Tibial artery (tissue), 4 donors: ENCODE results near the gene MCCD1.

ENCODE experiments used
- DNase-seq, 2 donors: peaks; one replicate each; pipeline ENCODE4 v3.0.0-alpha.2; 2019
- H3K27ac ChIP-seq, 2 donors: fragments of 200-600 bp; sonication (generic) in 1 of 2; 1 replicate in 1 of 2; 2 replicates in 1 of 2; pipeline ENCODE4 v1.5.1; 2018 to 2019; ENCODE audit warnings: mild to moderate bottlenecking in 1 of 2
- H3K27me3 ChIP-seq, 2 donors: fragments of 200-600 bp; sonication (generic) in 1 of 2; one replicate each; pipeline versions ENCODE4 v1.5.1 to v1.6.0; 2016 to 2019
- H3K36me3 ChIP-seq, 3 donors: fragments of 200-600 bp; sonication (generic) in 2 of 3; one replicate each; pipeline ENCODE4 v1.5.1; 2016 to 2019; ENCODE audit warnings: mild to moderate bottlenecking in 2 of 3
- H3K4me1 ChIP-seq, 4 donors: fragments of 200-600 bp; sonication (generic) in 2 of 4; 1 replicate in 3 of 4; 2 replicates in 1 of 4; pipeline ENCODE4 v1.5.1; 2016 to 2019
- H3K4me3 ChIP-seq, 2 donors: fragments of 200-600 bp; sonication (generic) in 1 of 2; 1 replicate in 1 of 2; 2 replicates in 1 of 2; pipeline ENCODE4 v1.5.1; 2018 to 2019; ENCODE audit warnings: mild to moderate bottlenecking in 2 of 2
- H3K9me3 ChIP-seq, 3 donors: fragments of 200-600 bp; sonication (generic) in 1 of 3; one replicate each; pipeline ENCODE4 v1.5.1; 2016 to 2019
- intact Hi-C: fragments of 100-400 bp; cut with DNase I; formaldehyde crosslinking; loops from one replicate; pipeline ENCODE4 v1.15.0; 2023; ENCODE audit warnings: low total_unique reads
- TF ChIP-seq, protein P1 (sequence below), 2 experiments: fragments of 200-600 bp in 1 of 2; fragments of 450-650 bp in 1 of 2; IDR thresholded peaks; one replicate each; pipeline ENCODE4 v1.5.1; 2017 to 2019; ENCODE audit warnings: antibody characterized with exemption in 2 of 2, mild to moderate bottlenecking in 1 of 2, moderate library complexity in 1 of 2

The MCCD1 gene

DNA sequence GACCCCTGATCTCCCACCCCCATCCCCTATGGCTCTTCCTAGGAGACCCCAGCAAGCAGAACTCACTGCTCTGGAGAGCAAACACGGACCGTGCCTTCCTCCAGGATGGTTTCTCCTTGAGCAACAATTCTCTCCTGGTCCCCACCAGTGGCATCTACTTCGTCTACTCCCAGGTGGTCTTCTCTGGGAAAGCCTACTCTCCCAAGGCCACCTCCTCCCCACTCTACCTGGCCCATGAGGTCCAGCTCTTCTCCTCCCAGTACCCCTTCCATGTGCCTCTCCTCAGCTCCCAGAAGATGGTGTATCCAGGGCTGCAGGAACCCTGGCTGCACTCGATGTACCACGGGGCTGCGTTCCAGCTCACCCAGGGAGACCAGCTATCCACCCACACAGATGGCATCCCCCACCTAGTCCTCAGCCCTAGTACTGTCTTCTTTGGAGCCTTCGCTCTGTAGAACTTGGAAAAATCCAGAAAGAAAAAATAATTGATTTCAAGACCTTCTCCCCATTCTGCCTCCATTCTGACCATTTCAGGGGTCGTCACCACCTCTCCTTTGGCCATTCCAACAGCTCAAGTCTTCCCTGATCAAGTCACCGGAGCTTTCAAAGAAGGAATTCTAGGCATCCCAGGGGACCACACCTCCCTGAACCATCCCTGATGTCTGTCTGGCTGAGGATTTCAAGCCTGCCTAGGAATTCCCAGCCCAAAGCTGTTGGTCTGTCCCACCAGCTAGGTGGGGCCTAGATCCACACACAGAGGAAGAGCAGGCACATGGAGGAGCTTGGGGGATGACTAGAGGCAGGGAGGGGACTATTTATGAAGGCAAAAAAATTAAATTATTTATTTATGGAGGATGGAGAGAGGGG lies 44.7 kb downstream of the MCCD1 start:
- no peak overlapping the region for H3K27ac ChIP-seq
- no peak for DNase-seq
- H3K4me3 ChIP-seq = no peak overlapping the region
- no peaks in the 10 kb centered on the region for H3K9me3 ChIP-seq
- intact Hi-C loops = no loop called here
- no peaks in the 10 kb centered on the region for H3K36me3 ChIP-seq
- no peaks in the 10 kb centered on the region for H3K4me1 ChIP-seq
- TF ChIP-seq, protein P1, sequence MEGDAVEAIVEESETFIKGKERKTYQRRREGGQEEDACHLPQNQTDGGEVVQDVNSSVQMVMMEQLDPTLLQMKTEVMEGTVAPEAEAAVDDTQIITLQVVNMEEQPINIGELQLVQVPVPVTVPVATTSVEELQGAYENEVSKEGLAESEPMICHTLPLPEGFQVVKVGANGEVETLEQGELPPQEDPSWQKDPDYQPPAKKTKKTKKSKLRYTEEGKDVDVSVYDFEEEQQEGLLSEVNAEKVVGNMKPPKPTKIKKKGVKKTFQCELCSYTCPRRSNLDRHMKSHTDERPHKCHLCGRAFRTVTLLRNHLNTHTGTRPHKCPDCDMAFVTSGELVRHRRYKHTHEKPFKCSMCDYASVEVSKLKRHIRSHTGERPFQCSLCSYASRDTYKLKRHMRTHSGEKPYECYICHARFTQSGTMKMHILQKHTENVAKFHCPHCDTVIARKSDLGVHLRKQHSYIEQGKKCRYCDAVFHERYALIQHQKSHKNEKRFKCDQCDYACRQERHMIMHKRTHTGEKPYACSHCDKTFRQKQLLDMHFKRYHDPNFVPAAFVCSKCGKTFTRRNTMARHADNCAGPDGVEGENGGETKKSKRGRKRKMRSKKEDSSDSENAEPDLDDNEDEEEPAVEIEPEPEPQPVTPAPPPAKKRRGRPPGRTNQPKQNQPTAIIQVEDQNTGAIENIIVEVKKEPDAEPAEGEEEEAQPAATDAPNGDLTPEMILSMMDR (IDR thresholded peaks at IDR 0.05) = no peak
- H3K27me3 ChIP-seq = peaks cover 0 to 27% of the 10 kb centered on the region in 2 donors

DNA sequence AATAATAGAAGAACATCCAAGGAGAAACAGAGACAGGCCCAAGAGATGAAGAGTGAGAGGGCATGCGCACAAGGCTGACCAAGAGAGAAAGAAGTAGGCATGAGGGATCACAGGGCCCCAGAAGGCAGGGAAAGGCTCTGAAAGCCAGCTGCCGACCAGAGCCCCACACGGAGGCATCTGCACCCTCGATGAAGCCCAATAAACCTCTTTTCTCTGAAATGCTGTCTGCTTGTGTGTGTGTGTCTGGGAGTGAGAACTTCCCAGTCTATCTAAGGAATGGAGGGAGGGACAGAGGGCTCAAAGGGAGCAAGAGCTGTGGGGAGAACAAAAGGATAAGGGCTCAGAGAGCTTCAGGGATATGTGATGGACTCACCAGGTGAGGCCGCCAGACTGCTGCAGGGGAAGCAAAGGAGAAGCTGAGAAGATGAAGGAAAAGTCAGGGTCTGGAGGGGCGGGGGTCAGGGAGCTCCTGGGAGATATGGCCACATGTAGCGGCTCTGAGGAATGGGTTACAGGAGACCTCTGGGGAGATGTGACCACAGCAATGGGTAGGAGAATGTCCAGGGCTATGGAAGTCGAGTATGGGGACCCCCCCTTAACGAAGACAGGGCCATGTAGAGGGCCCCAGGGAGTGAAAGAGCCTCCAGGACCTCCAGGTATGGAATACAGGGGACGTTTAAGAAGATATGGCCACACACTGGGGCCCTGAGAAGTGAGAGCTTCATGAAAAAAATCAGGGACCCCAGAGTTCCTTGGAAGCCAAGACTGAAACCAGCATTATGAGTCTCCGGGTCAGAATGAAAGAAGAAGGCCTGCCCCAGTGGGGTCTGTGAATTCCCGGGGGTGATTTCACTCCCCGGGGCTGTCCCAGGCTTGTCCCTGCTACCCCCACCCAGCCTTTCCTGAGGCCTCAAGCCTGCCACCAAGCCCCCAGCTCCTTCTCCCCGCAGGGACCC lies 45.6 kb downstream of the MCCD1 start:
- H3K27me3 ChIP-seq = peaks cover 0 to 21% of the 10 kb centered on the region in 2 donors
- H3K4me3 ChIP-seq = no peak overlapping the region
- no peaks in the 10 kb centered on the region for H3K9me3 ChIP-seq
- TF ChIP-seq, protein P1 (IDR thresholded peaks at IDR 0.05) = no peak
- H3K4me1 ChIP-seq = no peaks in the 10 kb centered on the region
- no peak overlapping the region for H3K27ac ChIP-seq
- DNase-seq = no peak
- intact Hi-C loops = no loop called here
- no peaks in the 10 kb centered on the region for H3K36me3 ChIP-seq

DNA sequence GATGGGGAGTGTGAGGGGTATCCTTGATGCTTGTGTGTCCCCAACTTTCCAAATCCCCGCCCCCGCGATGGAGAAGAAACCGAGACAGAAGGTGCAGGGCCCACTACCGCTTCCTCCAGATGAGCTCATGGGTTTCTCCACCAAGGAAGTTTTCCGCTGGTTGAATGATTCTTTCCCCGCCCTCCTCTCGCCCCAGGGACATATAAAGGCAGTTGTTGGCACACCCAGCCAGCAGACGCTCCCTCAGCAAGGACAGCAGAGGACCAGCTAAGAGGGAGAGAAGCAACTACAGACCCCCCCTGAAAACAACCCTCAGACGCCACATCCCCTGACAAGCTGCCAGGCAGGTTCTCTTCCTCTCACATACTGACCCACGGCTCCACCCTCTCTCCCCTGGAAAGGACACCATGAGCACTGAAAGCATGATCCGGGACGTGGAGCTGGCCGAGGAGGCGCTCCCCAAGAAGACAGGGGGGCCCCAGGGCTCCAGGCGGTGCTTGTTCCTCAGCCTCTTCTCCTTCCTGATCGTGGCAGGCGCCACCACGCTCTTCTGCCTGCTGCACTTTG lies 46.7 kb downstream of the MCCD1 start, which contains the start of gene TNF:
Gene TNF (plus strand): TSS at position 231 of the 567 bp plus-strand sequence. CDS start 177 bp downstream, at position 408.
- peak; percentile 58 to 71 for DNase-seq
- Histone ChIP-seq H3K36me3 (no peaks in the 10 kb centered on the region), H3K4me1 (peaks cover 0 to under 1% (median under 1%) of the 10 kb centered on the region in 4 donors), H3K27ac (no peak within 1 kb of the TSS), H3K9me3 (no peaks in the 10 kb centered on the region), H3K4me3 (peak within 1 kb of the TSS; percentile 21), H3K27me3 (peaks cover 0 to 21% of the 10 kb centered on the region in 2 donors)
- TF ChIP-seq, protein P1 (IDR thresholded peaks at IDR 0.05) = no peak
- intact Hi-C loops = no loop called here

DNA sequence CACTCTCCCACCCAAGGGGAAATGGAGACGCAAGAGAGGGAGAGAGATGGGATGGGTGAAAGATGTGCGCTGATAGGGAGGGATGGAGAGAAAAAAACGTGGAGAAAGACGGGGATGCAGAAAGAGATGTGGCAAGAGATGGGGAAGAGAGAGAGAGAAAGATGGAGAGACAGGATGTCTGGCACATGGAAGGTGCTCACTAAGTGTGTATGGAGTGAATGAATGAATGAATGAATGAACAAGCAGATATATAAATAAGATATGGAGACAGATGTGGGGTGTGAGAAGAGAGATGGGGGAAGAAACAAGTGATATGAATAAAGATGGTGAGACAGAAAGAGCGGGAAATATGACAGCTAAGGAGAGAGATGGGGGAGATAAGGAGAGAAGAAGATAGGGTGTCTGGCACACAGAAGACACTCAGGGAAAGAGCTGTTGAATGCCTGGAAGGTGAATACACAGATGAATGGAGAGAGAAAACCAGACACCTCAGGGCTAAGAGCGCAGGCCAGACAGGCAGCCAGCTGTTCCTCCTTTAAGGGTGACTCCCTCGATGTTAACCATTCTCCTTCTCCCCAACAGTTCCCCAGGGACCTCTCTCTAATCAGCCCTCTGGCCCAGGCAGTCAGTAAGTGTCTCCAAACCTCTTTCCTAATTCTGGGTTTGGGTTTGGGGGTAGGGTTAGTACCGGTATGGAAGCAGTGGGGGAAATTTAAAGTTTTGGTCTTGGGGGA lies 47.4 kb downstream of the MCCD1 start:
- no peaks in the 10 kb centered on the region for H3K36me3 ChIP-seq
- H3K27me3 ChIP-seq = peaks cover 0 to 21% of the 10 kb centered on the region in 2 donors
- intact Hi-C loops = no loop called here
- DNase-seq = no peak
- no peak overlapping the region for H3K27ac ChIP-seq
- peaks cover 0 to 4% (median 2%) of the 10 kb centered on the region in 4 donors for H3K4me1 ChIP-seq
- no peaks in the 10 kb centered on the region for H3K9me3 ChIP-seq
- TF ChIP-seq, protein P1 (IDR thresholded peaks at IDR 0.05) = no peak
- H3K4me3 ChIP-seq = peak overlapping the region; percentile 21
